K562 (cell line): ENCODE measurements around the gene HSD17B1. TPM values are rescaled to one million over a fixed set of nuclear protein-coding genes. Genes with fewer than 3 reads are reported as not detected.

ENCODE experiments used
- CCNT2 ChIP-seq: IDR thresholded peaks from 2 replicates; pipeline ENCODE4 v1.6.1; 2011; ENCODE audit warnings: borderline replicate concordance, low read depth, mild to moderate bottlenecking, moderate library complexity, mixed read lengths, low read length; ENCODE audit not compliant: insufficient read length; ENCODE audit errors: extremely low read depth
- CEBPB ChIP-seq: fragments of 450-650 bp; IDR thresholded peaks from 2 replicates; pipeline ENCODE4 v1.6.1; 2016; ENCODE audit warnings: missing genetic modification characterization, missing compliant biosample characterization
- CREBBP ChIP-seq: IDR thresholded peaks from one replicate; pipeline ENCODE4 v1.6.1; 2012; ENCODE audit warnings: low read depth, mild to moderate bottlenecking, control low read depth, inconsistent platforms, low read length
- CTBP1 ChIP-seq: fragments of 450-650 bp; IDR thresholded peaks from 2 replicates; pipeline ENCODE4 v1.6.1; 2016; ENCODE audit warnings: borderline replicate concordance
- EHMT2 ChIP-seq: fragments of 450-650 bp; IDR thresholded peaks from 2 replicates; pipeline ENCODE4 v1.6.1; 2018; ENCODE audit warnings: antibody characterized with exemption
- ELK1 ChIP-seq: sonication (generic); formaldehyde crosslinking; IDR thresholded peaks from 2 replicates; pipeline ENCODE4 v1.8.1; 2022; ENCODE audit warnings: missing genetic modification reagents
- GTF3C2 ChIP-seq: IDR thresholded peaks from 3 replicates; pipeline ENCODE4 v1.6.1; 2011; ENCODE audit warnings: borderline replicate concordance, mild to moderate bottlenecking, moderate library complexity; ENCODE audit not compliant: insufficient read length; ENCODE audit errors: extremely low read depth
- HIVEP1 ChIP-seq: fragments of 250-450 bp; sonication (Bioruptor Pico); IDR thresholded peaks from 2 replicates; pipeline ENCODE4 v1.4.0; 2020; ENCODE audit warnings: mild to moderate bottlenecking
- JUND ChIP-seq, 2 experiments: IDR thresholded peaks; 2 replicates in 1 of 2; 3 replicates in 1 of 2; pipeline ENCODE4 v1.6.1; 2011; ENCODE audit warnings: borderline replicate concordance in 2 of 2, low read depth in 2 of 2, low read length in 2 of 2, improper control_type of control experiment in 1 of 2, missing biosample characterization in 1 of 2, missing genetic modification characterization in 1 of 2, missing genetic modification reagents in 1 of 2
- MYBL2 ChIP-seq, 2 experiments: fragments of 450-650 bp in 1 of 2; sonication (generic) in 1 of 2; formaldehyde crosslinking in 1 of 2; IDR thresholded peaks; 2 replicates each; pipeline versions ENCODE4 v1.6.1 to v1.8.1; 2017 to 2022; ENCODE audit warnings: borderline replicate concordance in 1 of 2, inconsistent platforms in 1 of 2, low read depth in 1 of 2, mild to moderate bottlenecking in 1 of 2, missing genetic modification reagents in 1 of 2, moderate library complexity in 1 of 2
- RAD21 ChIP-seq, 2 experiments: fragments of 250-450 bp in 1 of 2; fragments of 450-650 bp in 1 of 2; sonication (Bioruptor Pico) in 1 of 2; formaldehyde crosslinking in 1 of 2; IDR thresholded peaks in 1 of 2; conservative IDR thresholded peaks in 1 of 2; 2 replicates each; pipeline versions ENCODE4 v1.4.0 to v1.8.0; 2020 to 2022; ENCODE audit warnings: mild to moderate bottlenecking in 2 of 2, moderate library complexity in 1 of 2
- RBM25 ChIP-seq: fragments of 200-400 bp; formaldehyde crosslinking; IDR thresholded peaks from 2 replicates; pipeline ENCODE4 v1.6.1; 2018; ENCODE audit warnings: low read length, low read depth, moderate library complexity; ENCODE audit not compliant: severe bottlenecking
- RHOXF2B ChIP-seq: fragments of 250-450 bp; sonication (Bioruptor Pico); conservative IDR thresholded peaks from 2 replicates; pipeline ENCODE4 v1.5.1; 2021
- RNF2 ChIP-seq: sonication (generic); IDR thresholded peaks from 2 replicates; pipeline ENCODE4 v1.6.1; 2016
- SETDB1 ChIP-seq: IDR thresholded peaks from one replicate; pipeline ENCODE4 v1.6.1; 2012; ENCODE audit warnings: low read length, control low read depth, inconsistent platforms
- SREBF2 ChIP-seq: sonication (generic); formaldehyde crosslinking; IDR thresholded peaks from 2 replicates; pipeline ENCODE4 v1.4.0; 2020; ENCODE audit warnings: mild to moderate bottlenecking, missing genetic modification reagents
- STAG1 ChIP-seq: sonication (generic); formaldehyde crosslinking; IDR thresholded peaks from 2 replicates; pipeline ENCODE4 v1.5.0; 2020; ENCODE audit warnings: missing genetic modification reagents, borderline replicate concordance
- WHSC1 ChIP-seq: IDR thresholded peaks from one replicate; pipeline ENCODE4 v1.6.1; 2012; ENCODE audit warnings: low read length, control low read depth, inconsistent platforms
- YBX1 ChIP-seq: fragments of 450-650 bp; IDR thresholded peaks from 2 replicates; pipeline ENCODE4 v1.7.1; 2016; ENCODE audit warnings: mild to moderate bottlenecking
- ZFP36 ChIP-seq: fragments of 150-350 bp; IDR thresholded peaks from 2 replicates; pipeline ENCODE4 v1.6.1; 2018; ENCODE audit warnings: low read length, low read depth; ENCODE audit not compliant: partially characterized antibody
- ZNF174 ChIP-seq: fragments of 250-450 bp; sonication (Bioruptor Pico); IDR thresholded peaks from 2 replicates; pipeline ENCODE4 v1.4.0; 2020; ENCODE audit warnings: mild to moderate bottlenecking
- ZNF24 ChIP-seq: fragments of 450-650 bp; IDR thresholded peaks from 2 replicates; pipeline ENCODE4 v1.6.1; 2016
- ZNF639 ChIP-seq, 2 experiments: fragments of 200-800 bp in 1 of 2; sonication (Bioruptor generic) in 1 of 2; sonication (generic) in 1 of 2; formaldehyde crosslinking in 1 of 2; IDR thresholded peaks in 1 of 2; conservative IDR thresholded peaks in 1 of 2; 2 replicates each; pipeline versions ENCODE4 v1.5.0 to v1.6.1; 2016 to 2020; ENCODE audit warnings: missing compliant biosample characterization in 1 of 2, missing genetic modification characterization in 1 of 2, missing genetic modification reagents in 1 of 2
- polyA plus RNA-seq, 8 experiments: library from polyadenylated mRNA; depleted of rRNA in 4 of 8; stranded (reverse) in 5 of 8; unstranded in 3 of 8; fragments of >200 nt; fragmentation: Nextera tagmentation in 2 of 8; fragmentation: Illumina TruSeq in 1 of 8; extraction: Ambion mirVana in 2 of 8; extraction: Trizol in 1 of 8; gene quantifications; 2 replicates each; pipeline versions ENCODE4 v1.2.1 to v1.2.3, GENCODE V29; 2011 to 2014; ENCODE audit warnings: inconsistent platforms in 1 of 8, missing spikeins in 1 of 8
- total RNA-seq, 7 experiments: library from RNA; depleted of rRNA in 6 of 7; stranded (reverse); fragments of >200 nt in 6 of 7; fragmentation: Illumina TruSeq in 2 of 7; extraction: Trizol in 2 of 7; gene quantifications; 2 replicates each; pipeline versions ENCODE4 v1.2.1 to v1.2.3, GENCODE V29; 2011 to 2021; ENCODE audit warnings: low replicate concordance in 1 of 7

The HSD17B1 gene
- total and polyA plus RNA-seq, 9 of the 15 experiments (the other 6 are each of a cell fraction or from before 2014, with no cell fraction given), result 0.55 to 21.1 (median 3.6) TPM

GRCh38 chr17:42566883-42567573, 14.3 kb downstream of the HSD17B1 start, which contains the start of gene MLX (continued):
- no peak for TF ChIP-seq HIVEP1
- TF ChIP-seq ZFP36, result no peak
- no peak for TF ChIP-seq YBX1
- TF ChIP-seq CTBP1, result peak; percentile 32; the same call in 1 of the 2 replicates
- peak in 1 of 2 experiments; percentile 55; a peak in 1 of 4 replicates for TF ChIP-seq ZNF639 (CRISPR knock-in tag; conservative IDR thresholded peaks at IDR 0.05 in 1 of 2, IDR thresholded peaks at IDR 0.05 in 1 of 2)
- no peak for TF ChIP-seq EHMT2
- TF ChIP-seq CEBPB (tag), result no peak
- no peak for TF ChIP-seq JUND (IDR thresholded peaks at IDR 0.05; ENCODE audit: borderline replicate concordance, low read depth, low read length)
- TF ChIP-seq JUND (tag; IDR thresholded peaks at IDR 0.05; ENCODE audit: borderline replicate concordance, low read depth, low read length), result no peak; the same call in 2 of the 3 replicates
- peak; percentile 85 for TF ChIP-seq CCNT2
- no peak for TF ChIP-seq MYBL2 (IDR thresholded peaks at IDR 0.05; ENCODE audit: low read depth)
- no peak for TF ChIP-seq MYBL2 (CRISPR knock-in tag; IDR thresholded peaks at IDR 0.05; ENCODE audit: borderline replicate concordance)
- TF ChIP-seq ZNF174, result no peak
- no peak for TF ChIP-seq SETDB1
- TF ChIP-seq CREBBP, result no peak
- no peak for TF ChIP-seq STAG1 (CRISPR knock-in tag)
- no peak for TF ChIP-seq ZNF24
- no peak for TF ChIP-seq ELK1 (CRISPR knock-in tag)
- no peak for TF ChIP-seq RAD21 (CRISPR knock-in tag; conservative IDR thresholded peaks at IDR 0.05 in 1 of 2, IDR thresholded peaks at IDR 0.05 in 1 of 2)
- no peak; the same call in 1 of the 2 replicates for TF ChIP-seq SREBF2
- TF ChIP-seq RNF2, result 0 out of 2 replicates have a peak, but pooled peaks have one; percentile 49
- no peak for TF ChIP-seq WHSC1
- no peak for TF ChIP-seq GTF3C2
- TF ChIP-seq RBM25, result peak; percentile 99
- no peak for TF ChIP-seq RHOXF2B
